ENCODE measurements around the gene COPB2. TPM values are rescaled to one million over a fixed set of nuclear protein-coding genes. Genes with fewer than 3 reads are reported as not detected.

Gene COPB2
- total RNA-seq, 2 donors from 2014 or later = 161 to 184 TPM

DNA sequence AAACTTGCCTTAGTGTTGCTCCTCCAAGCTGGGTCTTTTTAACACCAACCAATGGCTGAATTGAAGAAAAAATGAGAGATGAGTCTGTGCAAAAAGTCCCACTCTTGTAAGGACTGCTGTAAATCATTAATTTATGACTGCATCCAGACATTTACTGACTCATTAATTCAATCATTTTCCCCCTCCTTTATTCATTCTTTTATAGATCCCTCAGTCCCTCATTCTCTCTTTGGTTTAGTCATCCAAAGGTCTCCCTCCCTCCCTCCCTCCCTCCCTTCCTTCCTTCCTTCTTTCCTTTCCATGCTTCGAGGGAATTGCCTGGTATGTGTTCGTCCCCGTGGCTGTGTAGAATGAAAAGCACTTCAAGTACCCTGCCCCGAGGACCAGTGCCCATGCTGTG, 80.9 kb downstream of the COPB2 start:
- no peak overlapping the region for H3K27ac Mint-ChIP-seq
- no peaks in the 10 kb centered on the region for H3K27me3 Mint-ChIP-seq (ENCODE audit: insufficient read depth)

GRCh38 chr3:139307601-139308555, 81.6 kb downstream of the COPB2 start:
- Histone ChIP-seq H3K4me1 (ENCODE audit: control insufficient read depth, insufficient read depth, low read length) (no peaks in the 10 kb centered on the region), H3K36me3 (ENCODE audit: control insufficient read depth, insufficient read depth, low read length) (no peaks in the 10 kb centered on the region), H3K4me3 (ENCODE audit: low read length) (no peak overlapping the region), H3K9me3 (ENCODE audit: control insufficient read depth, low read length) (no peaks in the 10 kb centered on the region), H3K27ac (ENCODE audit: low read depth, low read length) (no peak overlapping the region), H3K27me3 (ENCODE audit: control insufficient read depth, insufficient read depth, low read length, poor library complexity, severe bottlenecking) (no peaks in the 10 kb centered on the region), H3K9ac (ENCODE audit: extremely low read depth, low read length, poor library complexity, severe bottlenecking) (no peak overlapping the region)
- Mint-ChIP-seq H3K27me3 (ENCODE audit: insufficient read depth) (no peaks in the 10 kb centered on the region), H3K27ac (no peak overlapping the region), H3K4me1 (peaks cover 5% of the 10 kb centered on the region), H3K4me3 (no peak overlapping the region), H3K9me3 (no peaks in the 10 kb centered on the region), H3K36me3 (ENCODE audit: low read depth) (no peaks in the 10 kb centered on the region)
- no peak for TF ChIP-seq CTCF (conservative IDR thresholded peaks at IDR 0.05)
- WGBS, 2 experiments (ENCODE audit: insufficient coverage in 1 of 2, insufficient read length in 1 of 2) = 78 to 94% methylated on average over 1 to 6 of the region's 6 CpGs
- no peak for DNase-seq

More for the DNA sequence above, 80.9 kb downstream of the COPB2 start:
- Mint-ChIP-seq H3K4me3 (no peak overlapping the region), H3K36me3 (ENCODE audit: low read depth) (no peaks in the 10 kb centered on the region), H3K9me3 (no peaks in the 10 kb centered on the region), H3K4me1 (peaks cover 5% of the 10 kb centered on the region)
- H3K9ac ChIP-seq (ENCODE audit: extremely low read depth, low read length, poor library complexity, severe bottlenecking) = no peak overlapping the region
- H3K27ac ChIP-seq (ENCODE audit: low read depth, low read length) = no peak overlapping the region
- H3K36me3 ChIP-seq (ENCODE audit: control insufficient read depth, insufficient read depth, low read length) = no peaks in the 10 kb centered on the region
- no peaks in the 10 kb centered on the region for H3K9me3 ChIP-seq (ENCODE audit: control insufficient read depth, low read length)
- WGBS, 2 experiments (ENCODE audit: insufficient coverage in 1 of 2, insufficient read length in 1 of 2) = 87% methylated on average over 4 of the region's 4 CpGs; no CpG with 5 or more reads in 1 of the 2 experiments
- H3K27me3 ChIP-seq (ENCODE audit: control insufficient read depth, insufficient read depth, low read length, poor library complexity, severe bottlenecking) = no peaks in the 10 kb centered on the region
- TF ChIP-seq CTCF (conservative IDR thresholded peaks at IDR 0.05) = no peak
- H3K4me3 ChIP-seq (ENCODE audit: low read length) = no peak overlapping the region
- no peaks in the 10 kb centered on the region for H3K4me1 ChIP-seq (ENCODE audit: control insufficient read depth, insufficient read depth, low read length)
- no peak for DNase-seq

Other genes starting within 250 kb of the COPB2 start
- gene MRPS22, start 45.6 kb downstream of the COPB2 start, total RNA-seq = 10 to 100 TPM; 34.8 to 38.7 TPM
- not detected for gene RBP2, start 86.9 kb upstream of the COPB2 start, total RNA-seq
- 10 to 100 TPM; 77.9 to 80.6 TPM for gene RBP1, start 150.1 kb upstream of the COPB2 start, total RNA-seq